ENCODE data around the gene ADRA2C. TPM values are rescaled to one million over a fixed set of nuclear protein-coding genes. Genes with fewer than 3 reads are reported as not detected.
"Not testable (repeated sequence)": the region's sequence is repeated elsewhere in the genome, so short reads cannot be mapped to it uniquely, and the experiment has no call there.

Gene ADRA2C
- total RNA-seq, 4 donors from 2014 or later: 3.2 to 13.3 (median 10.0) TPM

- ATAC-seq (ENCODE audit: low FRiP score) (no peak), DNase-seq (ENCODE audit: low spot score) (no peak)
- TF ChIP-seq CTCF (IDR thresholded peaks at IDR 0.05): no peak
These were observed 44.0 kb downstream of the ADRA2C start for GRCh38 chr4:3810111-3810680.

- no peak for TF ChIP-seq CTCF (IDR thresholded peaks at IDR 0.05)
- no peak for DNase-seq (ENCODE audit: low spot score)
- ATAC-seq (ENCODE audit: low FRiP score): no peak
These were observed 44.8 kb downstream of the ADRA2C start for GRCh38 chr4:3810796-3811485.

GRCh38 chr4:3811621-3812020 lies 45.4 kb downstream of the ADRA2C start:
- no peak for ATAC-seq (ENCODE audit: low FRiP score)
- DNase-seq (ENCODE audit: low spot score): no peak
- TF ChIP-seq CTCF (IDR thresholded peaks at IDR 0.05): no peak

- ATAC-seq (ENCODE audit: low FRiP score): no peak
- no peak for TF ChIP-seq CTCF (IDR thresholded peaks at IDR 0.05)
- DNase-seq (ENCODE audit: low spot score): no peak
These were observed 46.2 kb downstream of the ADRA2C start for GRCh38 chr4:3812211-3812934.

GRCh38 chr4:3813151-3814052 lies 47.2 kb downstream of the ADRA2C start:
- DNase-seq (ENCODE audit: low spot score) (no peak), ATAC-seq (ENCODE audit: low FRiP score) (no peak)
- no peak for TF ChIP-seq CTCF (IDR thresholded peaks at IDR 0.05)

GRCh38 chr4:3814053-3814570 lies 47.9 kb downstream of the ADRA2C start:
- no peak for TF ChIP-seq CTCF (IDR thresholded peaks at IDR 0.05)
- no peak for ATAC-seq (ENCODE audit: low FRiP score)
- DNase-seq (ENCODE audit: low spot score): no peak

GRCh38 chr4:3814838-3815237 lies 48.7 kb downstream of the ADRA2C start:
- not testable (repeated sequence) for ATAC-seq (ENCODE audit: low FRiP score); DNase-seq (ENCODE audit: low spot score)

Data from omental fat pad (tissue), 4 donors.